Measurements from ENCODE around the gene COX7A1.

DNA sequence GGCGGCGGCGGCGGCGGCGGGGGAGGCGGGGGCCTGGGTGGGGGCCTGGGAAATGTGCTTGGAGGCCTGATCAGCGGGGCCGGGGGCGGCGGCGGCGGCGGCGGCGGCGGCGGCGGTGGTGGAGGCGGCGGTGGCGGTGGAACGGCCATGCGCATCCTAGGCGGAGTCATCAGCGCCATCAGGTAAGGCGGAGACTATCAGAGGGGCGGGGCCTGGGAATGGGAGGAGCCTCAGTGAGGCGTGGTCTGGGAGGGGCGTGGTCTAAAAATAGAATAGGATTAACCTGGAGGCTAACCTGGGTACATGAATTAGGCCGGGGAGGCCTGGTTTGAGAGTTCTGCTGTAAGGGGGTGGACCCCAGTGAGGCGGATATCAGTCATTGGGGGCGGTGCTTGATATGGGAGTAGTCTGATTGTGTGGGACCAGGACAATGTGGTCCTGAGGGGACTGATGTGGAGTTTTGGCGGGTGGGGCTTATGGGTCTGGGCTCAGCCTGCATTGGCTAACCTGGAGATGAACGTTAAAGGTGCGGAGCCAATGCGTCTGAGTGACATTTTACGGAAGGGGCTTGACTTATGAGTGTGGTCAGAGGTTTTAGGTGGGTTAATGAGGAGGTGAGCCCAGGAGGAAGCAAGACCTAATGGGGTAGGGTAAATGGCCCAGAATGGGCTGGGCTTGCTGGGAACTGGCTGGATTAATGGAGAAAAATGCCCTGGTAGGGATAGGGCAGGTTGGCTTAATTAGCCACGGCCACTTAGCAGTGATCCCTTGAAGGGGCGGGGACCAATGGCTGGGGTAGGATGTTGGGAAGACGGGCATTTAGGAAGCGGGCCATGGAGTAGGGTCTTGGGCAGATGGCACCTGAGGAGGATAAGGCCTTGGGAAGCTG, 11.0 kb downstream of the COX7A1 start:
- TF ChIP-seq, protein P1, sequence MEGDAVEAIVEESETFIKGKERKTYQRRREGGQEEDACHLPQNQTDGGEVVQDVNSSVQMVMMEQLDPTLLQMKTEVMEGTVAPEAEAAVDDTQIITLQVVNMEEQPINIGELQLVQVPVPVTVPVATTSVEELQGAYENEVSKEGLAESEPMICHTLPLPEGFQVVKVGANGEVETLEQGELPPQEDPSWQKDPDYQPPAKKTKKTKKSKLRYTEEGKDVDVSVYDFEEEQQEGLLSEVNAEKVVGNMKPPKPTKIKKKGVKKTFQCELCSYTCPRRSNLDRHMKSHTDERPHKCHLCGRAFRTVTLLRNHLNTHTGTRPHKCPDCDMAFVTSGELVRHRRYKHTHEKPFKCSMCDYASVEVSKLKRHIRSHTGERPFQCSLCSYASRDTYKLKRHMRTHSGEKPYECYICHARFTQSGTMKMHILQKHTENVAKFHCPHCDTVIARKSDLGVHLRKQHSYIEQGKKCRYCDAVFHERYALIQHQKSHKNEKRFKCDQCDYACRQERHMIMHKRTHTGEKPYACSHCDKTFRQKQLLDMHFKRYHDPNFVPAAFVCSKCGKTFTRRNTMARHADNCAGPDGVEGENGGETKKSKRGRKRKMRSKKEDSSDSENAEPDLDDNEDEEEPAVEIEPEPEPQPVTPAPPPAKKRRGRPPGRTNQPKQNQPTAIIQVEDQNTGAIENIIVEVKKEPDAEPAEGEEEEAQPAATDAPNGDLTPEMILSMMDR (IDR thresholded peaks at IDR 0.05), result no peak
- peak; percentile 12 to 63 for TF ChIP-seq POLR2A (IDR thresholded peaks at IDR 0.05)
- peak in 1 of 2 donors; percentile 31 for TF ChIP-seq EP300 (IDR thresholded peaks at IDR 0.05)
